ENCODE results near the gene FRMD4B. TPM values are rescaled to one million over a fixed set of nuclear protein-coding genes. Genes with fewer than 3 reads are reported as not detected.

Gene FRMD4B
- total RNA-seq, 2 experiments from 2014 or later, result 8.3 to 8.9 TPM

GRCh38 chr3:69144631-69145245 is 241.2 kb downstream of the FRMD4B start:
- no peaks in the 10 kb centered on the region for H3K36me3 Mint-ChIP-seq
- H3K4me1 Mint-ChIP-seq, result no peaks in the 10 kb centered on the region
- no peak for ATAC-seq (ENCODE audit: low read depth)
- peaks cover 15% of the 10 kb centered on the region for H3K27me3 Mint-ChIP-seq
- H3K4me3 Mint-ChIP-seq, result no peak overlapping the region
- POLR2A ChIA-PET, result no interaction called here
- no peak overlapping the region for H3K27ac Mint-ChIP-seq
- DNase-seq, result no peak
- H3K9me3 Mint-ChIP-seq, result no peaks in the 10 kb centered on the region

GRCh38 chr3:69143612-69144011 is 242.3 kb downstream of the FRMD4B start:
- Mint-ChIP-seq H3K27me3 (peaks cover 21% of the 10 kb centered on the region), H3K4me3 (no peak overlapping the region), H3K4me1 (no peaks in the 10 kb centered on the region), H3K27ac (no peak overlapping the region), H3K9me3 (no peaks in the 10 kb centered on the region), H3K36me3 (no peaks in the 10 kb centered on the region)
- ATAC-seq (ENCODE audit: low read depth) (no peak), DNase-seq (no peak)
- POLR2A ChIA-PET, result no interaction called here

- Mint-ChIP-seq H3K9me3 (no peaks in the 10 kb centered on the region), H3K4me3 (no peak overlapping the region), H3K27ac (no peak overlapping the region), H3K27me3 (peaks cover 19% of the 10 kb centered on the region), H3K36me3 (no peaks in the 10 kb centered on the region), H3K4me1 (no peaks in the 10 kb centered on the region)
- DNase-seq (no peak), ATAC-seq (ENCODE audit: low read depth) (no peak)
- POLR2A ChIA-PET, result no interaction called here
Measured at GRCh38 chr3:69142797-69143454, 243.0 kb downstream of the FRMD4B start.

GRCh38 chr3:69142090-69142489 is 243.8 kb downstream of the FRMD4B start:
- H3K27me3 Mint-ChIP-seq, result peaks cover 24% of the 10 kb centered on the region
- H3K27ac Mint-ChIP-seq, result no peak overlapping the region
- H3K4me1 Mint-ChIP-seq, result no peaks in the 10 kb centered on the region
- POLR2A ChIA-PET, result no interaction called here
- no peaks in the 10 kb centered on the region for H3K9me3 Mint-ChIP-seq
- no peak for ATAC-seq (ENCODE audit: low read depth)
- no peak for DNase-seq
- H3K4me3 Mint-ChIP-seq, result no peak overlapping the region
- H3K36me3 Mint-ChIP-seq, result no peaks in the 10 kb centered on the region

- Mint-ChIP-seq H3K27me3 (peaks cover 27% of the 10 kb centered on the region), H3K4me1 (no peaks in the 10 kb centered on the region), H3K27ac (no peak overlapping the region), H3K4me3 (no peak overlapping the region), H3K9me3 (no peaks in the 10 kb centered on the region), H3K36me3 (no peaks in the 10 kb centered on the region)
- ATAC-seq (ENCODE audit: low read depth) (no peak), DNase-seq (no peak)
- POLR2A ChIA-PET, result no interaction called here
Measured at GRCh38 chr3:69141313-69141712, 244.6 kb downstream of the FRMD4B start.

GRCh38 chr3:69137412-69137811 is 248.5 kb downstream of the FRMD4B start:
- Mint-ChIP-seq H3K9me3 (no peaks in the 10 kb centered on the region), H3K27ac (no peak overlapping the region), H3K4me3 (no peak overlapping the region), H3K4me1 (no peaks in the 10 kb centered on the region), H3K27me3 (peaks cover 24% of the 10 kb centered on the region), H3K36me3 (no peaks in the 10 kb centered on the region)
- DNase-seq (no peak), ATAC-seq (ENCODE audit: low read depth) (no peak)
- POLR2A ChIA-PET, result no interaction called here

- H3K4me3 Mint-ChIP-seq, result no peak overlapping the region
- no peak overlapping the region for H3K27ac Mint-ChIP-seq
- peaks cover 22% of the 10 kb centered on the region for H3K27me3 Mint-ChIP-seq
- DNase-seq (no peak), ATAC-seq (ENCODE audit: low read depth) (no peak)
- POLR2A ChIA-PET, result no interaction called here
- no peaks in the 10 kb centered on the region for H3K4me1 Mint-ChIP-seq
- H3K9me3 Mint-ChIP-seq, result no peaks in the 10 kb centered on the region
- H3K36me3 Mint-ChIP-seq, result no peaks in the 10 kb centered on the region
Measured at GRCh38 chr3:69137005-69137404, 248.9 kb downstream of the FRMD4B start.

- no peaks in the 10 kb centered on the region for H3K4me1 Mint-ChIP-seq
- peaks cover 5% of the 10 kb centered on the region for H3K27me3 Mint-ChIP-seq
Measured at GRCh38 chr3:69130689-69131088, 255.2 kb downstream of the FRMD4B start.

GRCh38 chr3:69129531-69129930 is 256.4 kb downstream of the FRMD4B start:
- no peaks in the 10 kb centered on the region for H3K9me3 Mint-ChIP-seq
- ATAC-seq (ENCODE audit: low read depth) (no peak), DNase-seq (no peak)
- no peak overlapping the region for H3K4me3 Mint-ChIP-seq
- no peaks in the 10 kb centered on the region for H3K36me3 Mint-ChIP-seq
- peaks cover 5% of the 10 kb centered on the region for H3K27me3 Mint-ChIP-seq
- no peaks in the 10 kb centered on the region for H3K4me1 Mint-ChIP-seq
- H3K27ac Mint-ChIP-seq, result no peak overlapping the region
- POLR2A ChIA-PET, result no interaction called here

More at GRCh38 chr3:69130689-69131088, 255.2 kb downstream of the FRMD4B start:
- DNase-seq, result no peak
- no peak overlapping the region for H3K4me3 Mint-ChIP-seq
- ATAC-seq (ENCODE audit: low read depth), result no peak
- POLR2A ChIA-PET, result no interaction called here
- H3K9me3 Mint-ChIP-seq, result no peaks in the 10 kb centered on the region
- H3K36me3 Mint-ChIP-seq, result no peaks in the 10 kb centered on the region
- no peak overlapping the region for H3K27ac Mint-ChIP-seq

GRCh38 chr3:69128509-69128908 is 257.4 kb downstream of the FRMD4B start:
- ATAC-seq (ENCODE audit: low read depth), result no peak
- no peak overlapping the region for H3K4me3 Mint-ChIP-seq
- DNase-seq, result no peak
- no peak overlapping the region for H3K27ac Mint-ChIP-seq
- H3K9me3 Mint-ChIP-seq, result no peaks in the 10 kb centered on the region
- peaks cover 5% of the 10 kb centered on the region for H3K27me3 Mint-ChIP-seq
- H3K36me3 Mint-ChIP-seq, result no peaks in the 10 kb centered on the region
- POLR2A ChIA-PET, result no interaction called here
- H3K4me1 Mint-ChIP-seq, result no peaks in the 10 kb centered on the region

GRCh38 chr3:69126999-69127398 is 258.9 kb downstream of the FRMD4B start:
- DNase-seq (no peak), ATAC-seq (ENCODE audit: low read depth) (no peak)
- Mint-ChIP-seq H3K27me3 (peaks cover 4% of the 10 kb centered on the region), H3K4me1 (no peaks in the 10 kb centered on the region), H3K4me3 (no peak overlapping the region), H3K36me3 (no peaks in the 10 kb centered on the region), H3K27ac (no peak overlapping the region), H3K9me3 (no peaks in the 10 kb centered on the region)
- POLR2A ChIA-PET, result interaction anchor here (0.7 kb wide), 1 partner anchor 34 kb away, joined by 4 read pairs; no protein-coding TSS in a partner anchor

GRCh38 chr3:69126216-69126615 is 259.7 kb downstream of the FRMD4B start:
- no peaks in the 10 kb centered on the region for H3K4me1 Mint-ChIP-seq
- H3K27ac Mint-ChIP-seq, result no peak overlapping the region
- no peak overlapping the region for H3K4me3 Mint-ChIP-seq
- peaks cover 3% of the 10 kb centered on the region for H3K27me3 Mint-ChIP-seq
- ATAC-seq (ENCODE audit: low read depth) (no peak), DNase-seq (no peak)
- POLR2A ChIA-PET, result no interaction called here
- H3K36me3 Mint-ChIP-seq, result no peaks in the 10 kb centered on the region
- H3K9me3 Mint-ChIP-seq, result no peaks in the 10 kb centered on the region

- H3K4me3 Mint-ChIP-seq, result no peak within 1 kb of the TSS
- H3K36me3 Mint-ChIP-seq, result no peaks in the 10 kb centered on the region
- POLR2A ChIA-PET, result no interaction called here
- DNase-seq (no peak), ATAC-seq (ENCODE audit: low read depth) (no peak)
- peaks cover 5% of the 10 kb centered on the region for H3K4me1 Mint-ChIP-seq
- H3K27ac Mint-ChIP-seq, result no peak within 1 kb of the TSS
- H3K27me3 Mint-ChIP-seq, result no peaks in the 10 kb centered on the region
- H3K9me3 Mint-ChIP-seq, result no peaks in the 10 kb centered on the region
Measured at GRCh38 chr3:69122403-69122802, 263.5 kb downstream of the FRMD4B start, which contains the start of gene LMOD3. TSS of gene LMOD3 (minus strand) at chr3:69122595. CDS start at chr3:69122386, 209 bp downstream.

GRCh38 chr3:69121950-69122349 is 263.9 kb downstream of the FRMD4B start:
- H3K4me1 Mint-ChIP-seq, result peaks cover 5% of the 10 kb centered on the region
- POLR2A ChIA-PET, result no interaction called here
- no peak overlapping the region for H3K27ac Mint-ChIP-seq
- H3K27me3 Mint-ChIP-seq, result no peaks in the 10 kb centered on the region
- ATAC-seq (ENCODE audit: low read depth), result no peak
- no peaks in the 10 kb centered on the region for H3K36me3 Mint-ChIP-seq
- DNase-seq, result no peak
- H3K9me3 Mint-ChIP-seq, result no peaks in the 10 kb centered on the region
- no peak overlapping the region for H3K4me3 Mint-ChIP-seq

Data from activated naive CD8-positive, alpha-beta T cell treated with anti-CD3 and anti-CD28 coated beads, Interleukin-2, amount 10 ng/mL, durations not matched to agents 7 days and 5 days (primary cell).